Karpas-422 (cell line): ENCODE measurements around the gene CDC45. TPM values are rescaled to one million over a fixed set of nuclear protein-coding genes. Genes with fewer than 3 reads are reported as not detected.

Experiments
- DNase-seq: peaks from one replicate; pipeline ENCODE4 v3.0.0-alpha.2; 2015
- H2AFZ ChIP-seq: fragments of 200-600 bp; sonication (generic); 2 replicates; pipeline ENCODE4 v1.6.1; 2014; ENCODE audit warnings: antibody characterized with exemption, low read length, mixed read lengths
- H3K27ac ChIP-seq: fragments of 200-600 bp; sonication (generic); 2 replicates; pipeline ENCODE4 v1.5.1; 2014; ENCODE audit warnings: mild to moderate bottlenecking, low read length, moderate library complexity
- H3K27me3 ChIP-seq: fragments of 200-600 bp; sonication (generic); 2 replicates; pipeline ENCODE4 v1.6.1; 2014; ENCODE audit warnings: low read length, mixed read lengths
- H3K36me3 ChIP-seq: fragments of 200-600 bp; sonication (generic); 2 replicates; pipeline ENCODE4 v1.6.1; 2014; ENCODE audit warnings: low read length, mixed read lengths; ENCODE audit not compliant: insufficient read depth
- H3K4me1 ChIP-seq: fragments of 200-600 bp; sonication (generic); 2 replicates; pipeline ENCODE4 v1.6.1; 2014; ENCODE audit warnings: mild to moderate bottlenecking, low read length, mixed read lengths
- H3K4me2 ChIP-seq: fragments of 200-600 bp; sonication (generic); 2 replicates; pipeline ENCODE4 v1.6.1; 2014; ENCODE audit warnings: low read length, low read depth, mild to moderate bottlenecking; ENCODE audit not compliant: poor library complexity, severe bottlenecking
- H3K4me3 ChIP-seq: fragments of 200-600 bp; sonication (generic); 2 replicates; pipeline ENCODE4 v1.5.1; 2014; ENCODE audit warnings: mild to moderate bottlenecking, antibody characterized with exemption, low read length, mixed read lengths
- H3K79me2 ChIP-seq: fragments of 200-600 bp; sonication (generic); 2 replicates; pipeline ENCODE4 v1.6.1; 2014; ENCODE audit warnings: mild to moderate bottlenecking, low read length, mixed read lengths
- H3K9ac ChIP-seq: fragments of 200-600 bp; sonication (generic); 2 replicates; pipeline ENCODE4 v1.6.0; 2014; ENCODE audit warnings: low read length
- H3K9me2 ChIP-seq: fragments of 200-600 bp; sonication (generic), shearing (Covaris generic); replicated peaks from 2 replicates; pipeline ENCODE4 v1.6.0; 2014; ENCODE audit warnings: mild to moderate bottlenecking, low read length, moderate library complexity; ENCODE audit not compliant: insufficient read depth
- H3K9me3 ChIP-seq: fragments of 300-700, 200-600 bp; sonication (generic); 2 replicates; pipeline ENCODE4 v1.6.1; 2014; ENCODE audit warnings: low read length, mixed read lengths
- H4K20me1 ChIP-seq: fragments of 200-600 bp; sonication (generic); 2 replicates; pipeline ENCODE4 v1.6.1; 2014; ENCODE audit warnings: mild to moderate bottlenecking, antibody characterized with exemption, low read length, low read depth; ENCODE audit not compliant: insufficient read depth
- total RNA-seq: library from RNA; depleted of rRNA; stranded (reverse); fragments of >200 nt; shearing (Covaris generic); gene quantifications from 2 replicates; pipeline ENCODE4 v1.2.3, GENCODE V29; 2014; ENCODE audit warnings: low replicate concordance; rRNA removed

Gene CDC45, protein sequence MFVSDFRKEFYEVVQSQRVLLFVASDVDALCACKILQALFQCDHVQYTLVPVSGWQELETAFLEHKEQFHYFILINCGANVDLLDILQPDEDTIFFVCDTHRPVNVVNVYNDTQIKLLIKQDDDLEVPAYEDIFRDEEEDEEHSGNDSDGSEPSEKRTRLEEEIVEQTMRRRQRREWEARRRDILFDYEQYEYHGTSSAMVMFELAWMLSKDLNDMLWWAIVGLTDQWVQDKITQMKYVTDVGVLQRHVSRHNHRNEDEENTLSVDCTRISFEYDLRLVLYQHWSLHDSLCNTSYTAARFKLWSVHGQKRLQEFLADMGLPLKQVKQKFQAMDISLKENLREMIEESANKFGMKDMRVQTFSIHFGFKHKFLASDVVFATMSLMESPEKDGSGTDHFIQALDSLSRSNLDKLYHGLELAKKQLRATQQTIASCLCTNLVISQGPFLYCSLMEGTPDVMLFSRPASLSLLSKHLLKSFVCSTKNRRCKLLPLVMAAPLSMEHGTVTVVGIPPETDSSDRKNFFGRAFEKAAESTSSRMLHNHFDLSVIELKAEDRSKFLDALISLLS
- 28.1 and 36.5 TPM in 2 replicates for total RNA-seq

DNA sequence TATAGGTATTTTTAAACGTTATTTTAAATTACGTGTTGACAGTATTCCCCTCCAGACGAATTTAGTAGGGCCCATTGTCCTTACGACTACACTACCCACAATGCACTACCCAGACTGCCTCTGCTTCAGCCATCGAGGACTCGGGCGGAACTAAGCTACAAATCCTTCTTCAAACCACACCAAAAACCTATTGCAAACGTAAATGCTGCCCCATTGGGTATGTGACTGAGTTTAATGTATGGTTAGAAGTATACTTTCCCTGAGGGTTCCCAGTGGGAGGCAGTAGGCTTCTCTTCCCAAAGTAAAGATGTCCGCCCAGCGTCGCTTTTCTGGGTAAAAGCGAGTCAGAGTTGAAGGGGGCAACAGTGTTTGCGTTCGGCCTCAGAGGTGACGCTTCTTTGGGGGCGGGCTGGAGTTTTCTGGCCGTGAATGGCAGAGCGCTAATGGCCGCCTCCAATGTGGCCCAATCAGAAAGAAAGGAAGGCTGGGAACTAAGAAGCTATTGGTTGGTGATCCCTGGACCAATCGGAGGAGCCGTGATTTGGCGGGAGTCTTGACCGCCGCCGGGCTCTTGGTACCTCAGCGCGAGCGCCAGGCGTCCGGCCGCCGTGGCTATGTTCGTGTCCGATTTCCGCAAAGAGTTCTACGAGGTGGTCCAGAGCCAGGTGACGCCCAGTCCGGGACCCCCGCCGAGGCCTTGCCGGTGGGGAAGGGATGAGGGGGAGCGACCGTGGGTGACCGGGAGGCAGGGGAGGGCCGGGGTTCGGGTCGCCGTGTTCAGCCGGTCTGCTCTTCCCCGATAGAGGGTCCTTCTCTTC is at the start of gene CDC45:
TSS of gene CDC45 (plus strand) at position 566 of the 818 bp plus-strand sequence. CDS start at position 615, 49 bp downstream.
- Histone ChIP-seq H3K4me1 (peaks cover 24% of the 10 kb centered on the region), H3K27me3 (no peaks in the 10 kb centered on the region), H3K4me2 (peak within 1 kb of the TSS; percentile 85), H4K20me1 (peaks cover 3% of the 10 kb centered on the region; the same call in 1 of the 2 replicates), H3K4me3 (peak within 1 kb of the TSS; percentile 77), H3K9me2 (no peaks in the 10 kb centered on the region), H3K9ac (peak within 1 kb of the TSS; percentile 87), H2AFZ (peak within 1 kb of the TSS; percentile 68; the same call in 1 of the 2 replicates), H3K36me3 (peaks cover 35% of the 10 kb centered on the region), H3K27ac (peak within 1 kb of the TSS; percentile 88), H3K79me2 (peaks cover 78% of the 10 kb centered on the region), H3K9me3 (no peaks in the 10 kb centered on the region)
- peak; percentile 99 for DNase-seq

DNA sequence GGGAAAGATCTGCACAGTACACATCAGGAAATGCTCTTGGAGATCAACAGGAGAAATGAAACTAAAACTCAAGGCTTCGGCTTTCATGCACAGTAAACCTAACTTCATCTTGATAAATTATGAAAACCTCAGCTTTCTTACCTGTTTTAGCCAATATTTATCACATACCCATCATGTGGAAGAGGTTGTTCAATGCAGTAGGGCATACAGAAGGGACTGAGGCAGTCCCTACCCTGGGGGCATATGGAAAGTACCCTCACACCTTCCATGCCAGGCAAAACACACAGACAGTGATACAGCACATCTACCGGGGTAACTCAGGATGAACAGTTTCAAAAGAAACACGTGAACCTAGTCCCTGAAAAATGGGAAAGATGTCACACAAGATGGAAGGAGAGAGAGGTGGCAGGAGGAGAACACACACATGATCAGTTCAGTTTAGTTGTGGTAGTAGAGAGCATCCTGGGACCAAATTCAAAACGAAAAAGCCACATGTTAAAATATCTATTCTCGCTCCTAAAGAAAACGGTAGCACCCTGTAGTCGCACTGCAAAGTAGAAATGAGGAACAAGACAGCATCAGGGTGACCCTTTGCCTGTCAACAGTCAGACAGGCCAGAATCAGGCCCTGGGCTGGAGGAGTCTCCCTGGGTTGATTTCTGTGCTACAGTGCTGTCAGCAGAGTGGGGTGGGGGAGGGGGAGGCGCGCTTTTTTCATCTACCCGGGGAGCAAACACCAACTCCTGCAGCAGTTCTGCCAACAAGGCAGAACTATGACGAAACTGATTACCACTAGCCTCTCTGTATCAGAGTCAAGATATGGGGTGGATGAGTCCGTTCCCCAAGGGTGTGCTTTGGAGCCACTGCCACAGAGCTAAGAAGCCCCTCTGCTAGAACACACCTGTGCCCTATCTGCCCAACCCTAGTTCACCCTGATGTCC is 49.5 kb upstream of the CDC45 start:
- H2AFZ ChIP-seq, result no peak overlapping the region
- H3K4me2 ChIP-seq, result peak overlapping the region; percentile 88
- H3K9me2 ChIP-seq, result no peaks in the 10 kb centered on the region
- H3K4me1 ChIP-seq, result peaks cover 65% of the 10 kb centered on the region
- peaks cover 42% of the 10 kb centered on the region for H4K20me1 ChIP-seq
- peak overlapping the region; percentile 78 for H3K27ac ChIP-seq
- H3K27me3 ChIP-seq, result no peaks in the 10 kb centered on the region
- peak overlapping the region; percentile 99 for H3K9ac ChIP-seq
- H3K9me3 ChIP-seq, result no peaks in the 10 kb centered on the region
- peaks cover 86% of the 10 kb centered on the region for H3K79me2 ChIP-seq
- peak overlapping the region; percentile 99 for H3K4me3 ChIP-seq
- H3K36me3 ChIP-seq, result peaks cover 26% of the 10 kb centered on the region; the same call in 1 of the 2 replicates
- peak; percentile 76 for DNase-seq

GRCh38 chr22:19430890-19431541 is 48.7 kb upstream of the CDC45 start:
- H2AFZ ChIP-seq, result no peak overlapping the region
- no peaks in the 10 kb centered on the region for H3K27me3 ChIP-seq
- H3K4me2 ChIP-seq, result peak overlapping the region; percentile 88
- H3K36me3 ChIP-seq, result peaks cover 26% of the 10 kb centered on the region; the same call in 1 of the 2 replicates
- H3K4me3 ChIP-seq, result peak overlapping the region; percentile 99
- peaks cover 44% of the 10 kb centered on the region for H4K20me1 ChIP-seq
- H3K9me3 ChIP-seq, result no peaks in the 10 kb centered on the region
- DNase-seq, result peak; percentile 63
- peak overlapping the region; percentile 99 for H3K9ac ChIP-seq
- H3K4me1 ChIP-seq, result peaks cover 68% of the 10 kb centered on the region
- H3K9me2 ChIP-seq, result no peaks in the 10 kb centered on the region
- peak overlapping the region; percentile 78 for H3K27ac ChIP-seq
- peaks cover 78% of the 10 kb centered on the region for H3K79me2 ChIP-seq

DNA sequence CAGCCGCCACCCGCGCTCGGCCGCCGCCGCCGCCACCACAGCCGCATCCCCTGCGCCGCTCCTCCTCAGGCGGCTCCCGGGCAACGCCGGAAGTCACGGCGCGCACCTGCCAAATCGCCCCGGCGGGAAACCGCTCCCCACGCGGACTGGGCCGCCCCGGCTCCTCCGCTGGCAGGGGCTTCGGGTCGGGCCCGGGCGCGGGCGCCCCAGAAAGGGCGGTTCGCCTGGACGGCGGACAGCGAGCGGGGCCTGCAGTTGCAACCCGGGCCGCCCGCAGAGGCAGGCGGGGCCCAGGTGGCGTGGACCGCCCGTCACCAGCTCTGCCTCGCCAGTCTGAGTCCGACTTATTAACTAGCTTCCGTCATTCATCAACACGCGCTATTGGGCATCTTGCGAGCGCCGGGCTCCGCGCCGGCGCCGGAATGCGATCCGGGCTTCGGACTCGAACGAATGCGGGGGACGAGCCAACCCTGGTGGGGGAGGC is 48.0 kb upstream of the CDC45 start, which contains the start of gene HIRA:
TSS of gene HIRA (minus strand) at position 85 of the 484 bp plus-strand sequence. CDS start 257 bp downstream, outside the sequence.
- DNase-seq, result peak; percentile 94
- Histone ChIP-seq H3K9me3 (no peaks in the 10 kb centered on the region), H2AFZ (peak within 1 kb of the TSS; percentile 67; the same call in 1 of the 2 replicates), H3K9me2 (no peaks in the 10 kb centered on the region), H3K4me3 (peak within 1 kb of the TSS; percentile 99), H3K4me2 (peak within 1 kb of the TSS; percentile 99), H3K36me3 (peaks cover 28% of the 10 kb centered on the region; the same call in 1 of the 2 replicates), H3K27ac (peak within 1 kb of the TSS; percentile 93), H4K20me1 (peaks cover 39% of the 10 kb centered on the region), H3K4me1 (peaks cover 64% of the 10 kb centered on the region), H3K9ac (peak within 1 kb of the TSS; percentile 100), H3K27me3 (no peaks in the 10 kb centered on the region), H3K79me2 (peaks cover 71% of the 10 kb centered on the region)

GRCh38 chr22:19432133-19432851 is 47.4 kb upstream of the CDC45 start, which contains the start of gene MRPL40:
Gene MRPL40 (plus strand): TSS chr22:19432545. CDS start chr22:19432555, 10 bp downstream.
- peak; percentile 98 for DNase-seq
- H3K4me1 ChIP-seq, result peaks cover 60% of the 10 kb centered on the region
- H4K20me1 ChIP-seq, result peaks cover 33% of the 10 kb centered on the region
- peak within 1 kb of the TSS; percentile 99 for H3K4me2 ChIP-seq
- H3K27me3 ChIP-seq, result no peaks in the 10 kb centered on the region
- no peaks in the 10 kb centered on the region for H3K9me3 ChIP-seq
- no peaks in the 10 kb centered on the region for H3K9me2 ChIP-seq
- peak within 1 kb of the TSS; percentile 93 for H3K27ac ChIP-seq
- H3K36me3 ChIP-seq, result peaks cover 27% of the 10 kb centered on the region; the same call in 1 of the 2 replicates
- H3K79me2 ChIP-seq, result peaks cover 65% of the 10 kb centered on the region
- H3K9ac ChIP-seq, result peak within 1 kb of the TSS; percentile 100
- peak within 1 kb of the TSS; percentile 67; the same call in 1 of the 2 replicates for H2AFZ ChIP-seq
- peak within 1 kb of the TSS; percentile 99 for H3K4me3 ChIP-seq

GRCh38 chr22:19434401-19434800 is 45.3 kb upstream of the CDC45 start:
- peaks cover 21% of the 10 kb centered on the region; the same call in 1 of the 2 replicates for H4K20me1 ChIP-seq
- no peaks in the 10 kb centered on the region for H3K9me3 ChIP-seq
- no peak overlapping the region for H2AFZ ChIP-seq
- H3K4me1 ChIP-seq, result peaks cover 45% of the 10 kb centered on the region
- H3K27ac ChIP-seq, result peak overlapping the region; percentile 66
- no peak for DNase-seq
- H3K4me2 ChIP-seq, result peak overlapping the region; percentile 48
- H3K36me3 ChIP-seq, result peaks cover 10% of the 10 kb centered on the region; the same call in 1 of the 2 replicates
- 0 out of 2 replicates have a peak overlapping the region, but pooled peaks have one; percentile 1 for H3K9ac ChIP-seq
- H3K27me3 ChIP-seq, result no peaks in the 10 kb centered on the region
- H3K79me2 ChIP-seq, result peaks cover 48% of the 10 kb centered on the region
- H3K4me3 ChIP-seq, result peak overlapping the region; percentile 21; the same call in 1 of the 2 replicates
- H3K9me2 ChIP-seq, result no peaks in the 10 kb centered on the region
